ENCODE results near the gene BCAS3.

BCAS3 gene

GRCh38 chr17:61058066-61058465 is 380.4 kb downstream of the BCAS3 start:
- POLR2A ChIA-PET (ENCODE audit: low non-redundant PET): no interaction called here
- no peak overlapping the region for H3K27ac ChIP-seq
- no peak for TF ChIP-seq CTCF (conservative IDR thresholded peaks at IDR 0.05; ENCODE audit: low read depth)
- no peak for DNase-seq (ENCODE audit: low spot score)
- CTCF ChIA-PET: no interaction called here

- CTCF ChIA-PET: no interaction called here
- H3K27ac ChIP-seq: no peak overlapping the region
- POLR2A ChIA-PET (ENCODE audit: low non-redundant PET): no interaction called here
- no peak for DNase-seq (ENCODE audit: low spot score)
- TF ChIP-seq CTCF (conservative IDR thresholded peaks at IDR 0.05; ENCODE audit: low read depth): no peak
These were observed 385.9 kb downstream of the BCAS3 start for GRCh38 chr17:61063528-61063927.

- DNase-seq (ENCODE audit: low spot score): no peak
- ChIA-PET POLR2A (ENCODE audit: low non-redundant PET) (no interaction called here), CTCF (no interaction called here)
- no peak overlapping the region for H3K27ac ChIP-seq
- no peak for TF ChIP-seq CTCF (conservative IDR thresholded peaks at IDR 0.05; ENCODE audit: low read depth)
These were observed 386.7 kb downstream of the BCAS3 start for GRCh38 chr17:61064087-61064951.

- H3K27ac ChIP-seq: no peak overlapping the region
- POLR2A ChIA-PET (ENCODE audit: low non-redundant PET): no interaction called here
- DNase-seq (ENCODE audit: low spot score): no peak
- no peak for TF ChIP-seq CTCF (conservative IDR thresholded peaks at IDR 0.05; ENCODE audit: low read depth)
- CTCF ChIA-PET: no interaction called here
These were observed 387.7 kb downstream of the BCAS3 start for GRCh38 chr17:61065263-61065773.

GRCh38 chr17:61066062-61066461 is 388.4 kb downstream of the BCAS3 start:
- POLR2A ChIA-PET (ENCODE audit: low non-redundant PET): no interaction called here
- no peak overlapping the region for H3K27ac ChIP-seq

GRCh38 chr17:61070649-61071048 is 393.0 kb downstream of the BCAS3 start:
- DNase-seq (ENCODE audit: low spot score): no peak
- ChIA-PET POLR2A (ENCODE audit: low non-redundant PET) (no interaction called here), CTCF (interaction anchor here (0.6 kb wide), 1 partner anchor 151 kb away, joined by 3 read pairs; no protein-coding TSS in a partner anchor)
- TF ChIP-seq CTCF (conservative IDR thresholded peaks at IDR 0.05; ENCODE audit: low read depth): no peak
- H3K27ac ChIP-seq: no peak overlapping the region

More at GRCh38 chr17:61066062-61066461, 388.4 kb downstream of the BCAS3 start:
- no peak for DNase-seq (ENCODE audit: low spot score)
- no peak for TF ChIP-seq CTCF (conservative IDR thresholded peaks at IDR 0.05; ENCODE audit: low read depth)
- CTCF ChIA-PET: no interaction called here

Data from RWPE1 (cell line).